Activated T-cell treated with anti-CD3 and anti-CD28 coated beads for 1 hour (primary cell): Measurements from ENCODE around the gene KRT80.

ENCODE experiments used
- DNase-seq: peaks from one replicate; pipeline ENCODE4 v3.0.0-alpha.2; 2020; ENCODE audit warnings: low read depth

Gene KRT80

DNA sequence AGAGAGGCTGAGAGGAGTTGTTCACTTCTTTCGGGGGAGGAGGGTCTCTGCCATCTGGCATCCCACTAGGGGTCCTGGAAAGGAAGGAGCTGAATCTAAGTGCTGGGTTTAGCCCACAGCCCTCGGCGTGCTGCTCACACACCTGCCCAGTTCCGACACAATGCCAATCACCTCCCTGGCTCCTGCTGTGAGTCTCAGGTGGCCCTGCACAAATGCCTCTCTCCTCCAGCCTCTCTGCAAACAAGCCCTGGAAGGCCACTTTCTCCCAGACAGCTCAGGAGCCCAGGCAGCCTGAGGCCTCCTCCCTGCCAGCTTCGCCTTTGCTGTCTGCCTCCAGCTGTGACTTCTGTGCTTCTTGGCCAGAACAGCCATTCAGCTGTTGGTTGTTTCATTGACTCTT lies 61.1 kb downstream of the KRT80 start:
- no peak for DNase-seq

DNA sequence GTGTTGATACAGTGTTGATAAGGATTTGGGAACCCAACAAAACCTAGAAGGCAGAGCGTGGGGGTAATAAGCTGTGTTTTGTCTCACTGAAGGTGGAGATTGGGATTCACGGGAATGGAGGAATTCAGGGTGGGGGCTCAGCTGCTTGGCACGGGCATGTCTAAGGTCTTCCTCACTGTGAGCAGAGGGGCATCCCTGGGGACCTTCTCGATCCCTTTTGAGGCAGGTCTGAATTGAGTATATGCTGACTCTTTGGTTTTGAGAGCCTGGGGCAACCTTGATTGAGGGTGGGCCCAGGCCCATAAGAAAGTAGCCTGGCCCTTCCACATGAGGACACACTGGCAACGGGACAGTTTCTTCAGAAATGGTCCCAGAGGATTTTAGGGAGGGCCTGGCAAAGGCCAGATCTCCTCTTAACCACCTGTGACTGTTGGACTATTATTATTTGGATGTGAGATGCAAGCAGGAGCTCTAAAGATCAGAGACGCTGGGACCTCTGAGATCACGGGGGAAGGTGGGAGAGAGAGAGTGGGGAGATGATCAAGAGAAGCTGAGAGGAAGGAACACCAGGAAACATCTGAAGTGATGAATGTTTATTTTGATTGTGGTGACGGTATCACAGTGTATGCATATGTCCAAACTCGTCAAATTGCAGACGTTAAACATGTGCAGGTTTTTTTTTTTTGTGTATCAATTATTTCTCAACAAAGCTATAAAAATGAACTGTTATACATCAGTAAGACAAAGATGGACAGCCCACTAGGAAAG lies 63.9 kb downstream of the KRT80 start:
- no peak for DNase-seq

DNA sequence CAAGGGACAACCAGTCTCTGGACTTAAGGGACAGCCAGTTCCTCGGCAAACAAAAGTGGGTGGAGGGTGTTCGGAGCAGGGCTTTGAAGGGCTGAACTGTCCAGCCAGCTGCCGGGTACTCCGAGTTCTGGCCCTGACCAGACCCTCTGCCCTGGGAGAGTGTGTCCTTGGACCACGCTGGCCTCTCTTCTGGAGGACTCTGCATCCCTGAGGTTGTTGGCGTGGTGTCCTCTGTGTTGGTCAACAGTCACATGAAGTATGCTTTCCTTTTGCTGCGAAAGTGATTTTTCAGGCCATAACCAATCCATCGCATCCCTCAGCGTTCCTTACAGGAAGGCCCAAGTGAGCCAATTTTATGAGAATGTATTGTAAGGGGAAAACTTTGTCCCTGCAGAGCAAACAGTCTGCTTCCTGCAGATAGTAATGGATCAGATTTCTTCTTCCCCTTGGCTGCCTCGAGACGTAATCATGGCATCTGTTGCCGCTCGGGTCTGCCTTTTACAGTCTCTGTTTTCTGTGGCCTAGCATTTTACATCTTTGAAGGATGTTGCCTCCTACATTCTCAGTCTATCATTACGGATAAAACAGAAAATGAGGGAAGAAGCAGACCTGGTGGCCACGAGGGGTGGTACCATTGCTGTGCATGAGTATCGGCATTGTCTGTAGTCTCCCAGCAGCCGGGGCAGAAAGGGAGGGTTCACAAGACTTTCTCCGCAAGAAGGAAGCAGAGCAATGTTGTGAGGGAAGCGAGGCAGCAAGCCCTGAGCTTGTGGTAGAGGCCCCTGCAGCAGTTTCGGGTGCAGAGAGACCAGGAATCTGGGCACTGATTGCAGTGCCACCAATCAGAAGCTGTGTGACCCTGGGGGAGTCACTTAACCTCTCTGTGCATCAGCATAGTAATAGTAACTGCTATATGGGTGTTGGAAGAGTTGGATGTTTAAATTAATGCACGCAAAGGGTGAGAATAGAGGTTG lies 64.9 kb downstream of the KRT80 start:
- DNase-seq = no peak

DNA sequence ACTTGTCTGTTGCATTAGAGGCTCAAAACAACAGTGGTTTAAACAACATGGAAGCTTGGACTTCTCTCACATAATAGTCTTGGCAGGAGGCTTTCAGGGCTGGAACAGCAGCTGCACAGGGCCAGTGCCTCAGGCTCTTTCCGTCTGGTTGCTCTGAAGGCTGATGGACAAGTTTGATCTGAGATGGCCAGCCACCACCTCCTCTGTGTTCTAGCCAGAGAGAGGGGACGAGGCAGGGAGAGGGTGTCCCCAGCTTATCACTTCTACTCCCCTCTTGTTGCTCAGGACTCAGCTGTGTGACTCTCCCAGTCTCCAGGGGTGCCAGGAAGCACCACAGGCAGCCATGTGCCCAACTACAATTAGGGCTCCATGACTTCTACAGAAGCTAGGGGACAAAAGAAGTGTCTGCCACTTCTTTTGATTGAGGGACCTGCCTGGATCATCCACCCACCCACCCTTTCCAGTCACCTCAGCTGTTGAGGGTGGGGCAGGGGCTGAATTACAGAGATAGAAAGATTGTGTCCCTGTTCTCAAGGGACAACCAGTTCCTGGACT lies 65.7 kb downstream of the KRT80 start:
- no peak for DNase-seq

DNA sequence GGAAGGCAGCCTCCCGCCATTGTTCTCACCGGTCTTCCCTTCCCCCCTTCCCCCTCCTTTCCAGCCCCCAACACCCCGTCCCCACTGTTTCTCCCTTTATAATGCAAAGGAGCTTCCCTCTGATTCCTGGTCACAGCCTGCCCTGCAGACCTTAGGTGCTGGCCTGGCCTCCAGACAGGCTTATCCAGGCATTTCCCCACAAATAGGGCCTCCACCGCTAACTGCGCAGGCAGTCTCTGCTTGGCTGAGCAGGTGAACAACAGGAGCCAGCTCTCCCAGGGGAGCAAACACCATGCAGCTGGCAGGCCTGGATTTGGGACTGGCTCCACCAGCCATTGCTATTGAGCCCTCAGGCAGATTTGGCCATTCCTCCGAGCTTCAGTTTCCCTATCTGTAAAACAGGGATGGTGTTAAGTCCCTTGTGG lies 66.3 kb downstream of the KRT80 start:
- DNase-seq = no peak

DNA sequence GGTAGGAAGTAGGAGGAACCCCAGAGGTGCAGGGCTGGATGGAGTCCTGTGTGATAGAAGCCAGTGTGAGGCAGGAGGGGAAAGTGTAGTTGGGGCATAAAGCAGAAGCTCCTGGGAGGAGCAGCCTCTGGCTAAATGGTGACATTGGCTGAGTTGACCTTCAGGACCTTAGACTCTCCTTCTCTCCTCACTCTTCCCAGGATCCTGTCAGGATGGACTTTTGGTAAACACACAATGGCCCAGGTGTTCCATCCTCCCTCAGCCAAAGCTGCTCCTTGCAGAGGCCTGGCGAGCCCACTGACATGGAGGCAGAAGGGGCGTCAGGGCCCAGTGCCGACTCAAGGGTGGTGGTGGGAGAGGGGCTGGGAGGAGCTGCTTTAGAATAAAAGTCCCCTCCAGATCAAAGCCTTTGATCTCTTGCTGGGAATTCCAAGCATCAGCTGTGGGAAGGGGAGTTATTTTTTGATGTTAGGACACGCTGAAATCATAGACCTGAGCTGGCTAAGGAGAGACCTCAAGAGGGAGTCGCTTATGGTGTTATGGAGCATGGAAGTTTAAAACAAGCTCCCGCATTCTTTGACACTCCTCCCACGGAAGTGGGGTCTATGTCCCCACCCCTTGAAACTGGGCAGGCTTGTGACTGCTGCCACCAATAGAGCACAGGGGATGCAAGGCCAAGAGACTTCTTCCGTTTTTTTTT lies 68.2 kb downstream of the KRT80 start:
- no peak for DNase-seq

DNA sequence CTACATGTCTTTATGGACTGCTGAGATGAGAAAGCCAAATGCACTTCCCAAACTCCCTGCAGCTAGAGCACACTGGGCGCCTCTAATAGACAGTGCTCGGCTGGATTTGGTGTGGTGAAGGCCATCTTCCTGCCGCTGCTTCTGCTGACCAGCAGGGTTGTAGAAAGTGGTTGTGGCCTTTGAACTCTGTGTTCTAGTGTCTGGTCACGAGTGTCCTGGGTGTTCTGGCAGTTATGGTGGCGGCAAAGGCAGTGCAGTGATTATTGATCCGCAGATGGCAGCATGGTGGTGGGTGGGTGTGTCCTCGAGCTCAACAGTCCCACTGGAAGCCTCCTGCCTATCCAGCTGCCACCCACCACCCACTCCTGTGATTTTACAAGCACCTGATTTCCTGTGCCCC lies 68.9 kb downstream of the KRT80 start:
- no peak for DNase-seq

DNA sequence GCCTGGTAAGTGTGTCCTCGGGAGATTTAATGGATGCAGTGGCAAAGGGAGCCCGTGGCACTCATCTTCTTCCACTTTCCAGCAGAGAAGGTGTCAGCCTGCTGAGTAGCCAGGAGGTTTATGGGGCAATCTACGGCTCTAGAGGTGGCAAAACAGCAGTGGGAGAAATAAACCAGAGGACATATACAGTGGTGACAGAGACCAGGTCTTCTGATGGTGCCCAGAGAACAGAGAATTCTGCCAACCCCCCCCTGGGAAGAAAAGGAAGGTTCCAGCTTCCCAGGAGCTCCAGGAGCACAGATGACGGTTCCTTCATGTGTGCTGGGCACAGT lies 69.3 kb downstream of the KRT80 start:
- no peak for DNase-seq

DNA sequence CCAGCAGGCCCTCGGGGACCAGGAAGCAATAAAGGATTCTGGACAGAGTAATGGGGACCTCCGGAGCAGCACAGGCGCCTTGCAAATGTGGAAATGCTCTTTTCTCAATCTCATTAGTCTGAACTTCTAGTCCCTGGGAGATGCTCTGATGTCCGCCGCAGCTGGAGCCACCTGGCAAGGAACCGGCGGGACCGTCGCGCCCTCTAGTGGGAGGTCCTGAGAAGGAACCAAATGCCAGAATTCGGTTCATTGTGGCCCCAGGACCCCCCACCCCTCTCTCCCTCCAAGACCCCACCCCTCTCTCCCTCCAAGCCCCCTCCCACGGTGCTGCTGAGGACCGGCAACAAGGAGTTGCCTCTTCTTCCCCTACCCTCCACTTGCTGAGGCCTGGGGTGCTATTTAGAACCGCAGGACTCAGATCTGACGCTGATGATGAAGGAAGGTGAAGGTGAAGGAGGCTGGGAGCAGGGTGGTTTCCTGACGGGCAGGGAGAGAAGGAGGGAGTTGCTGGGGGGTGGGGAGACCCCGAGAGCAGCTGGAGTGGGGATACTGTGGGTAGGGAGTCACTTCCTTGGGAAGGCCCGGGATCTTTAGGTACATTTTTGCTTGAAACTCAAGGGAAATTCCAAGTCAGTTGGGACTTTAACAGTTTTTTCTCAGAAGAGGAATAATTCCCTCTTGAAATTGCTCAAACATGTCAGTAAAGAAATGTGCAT lies 69.8 kb downstream of the KRT80 start:
- DNase-seq = peak; percentile 59

DNA sequence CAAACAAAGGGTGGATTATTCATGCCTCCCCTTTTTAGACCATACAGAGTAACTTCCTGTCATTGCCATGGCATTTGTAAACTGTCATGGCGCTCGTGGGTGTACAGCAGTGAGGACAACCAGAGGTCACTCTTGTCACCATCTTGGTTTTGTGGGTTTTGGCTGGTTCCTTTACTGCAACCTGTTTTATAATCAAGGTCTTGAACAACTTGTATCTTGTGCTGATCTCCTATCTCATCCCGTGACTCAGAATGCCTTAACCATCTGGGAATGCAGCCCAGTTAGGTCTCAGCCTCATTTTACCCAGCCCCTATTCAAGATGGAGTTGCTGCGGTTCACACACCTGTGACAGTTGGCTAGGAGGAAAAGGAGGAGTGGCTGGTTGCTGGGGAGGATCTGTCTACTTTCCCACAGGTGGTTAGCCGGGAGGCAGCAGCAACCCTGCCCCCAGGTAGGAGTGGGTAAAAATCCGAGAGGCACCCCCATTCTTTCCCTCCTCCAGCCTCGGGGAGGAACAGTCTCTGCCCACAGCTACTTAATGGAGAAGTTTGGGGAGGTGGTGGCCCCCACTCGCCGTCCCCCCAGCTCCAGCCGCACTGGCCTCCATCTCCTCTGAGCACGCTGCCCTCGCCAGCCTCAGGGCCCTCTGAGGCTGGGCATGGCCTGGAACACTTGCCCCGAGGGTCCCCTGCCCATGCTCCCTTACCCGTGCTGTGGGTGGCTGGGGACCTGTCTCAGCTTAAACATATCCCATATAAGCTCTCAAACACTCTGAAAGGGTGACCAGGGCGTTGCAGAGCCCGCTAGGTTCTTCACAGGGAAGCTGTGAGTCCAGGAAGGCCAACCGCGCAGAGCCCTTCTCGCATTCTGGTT lies 70.6 kb downstream of the KRT80 start:
- no peak for DNase-seq

DNA sequence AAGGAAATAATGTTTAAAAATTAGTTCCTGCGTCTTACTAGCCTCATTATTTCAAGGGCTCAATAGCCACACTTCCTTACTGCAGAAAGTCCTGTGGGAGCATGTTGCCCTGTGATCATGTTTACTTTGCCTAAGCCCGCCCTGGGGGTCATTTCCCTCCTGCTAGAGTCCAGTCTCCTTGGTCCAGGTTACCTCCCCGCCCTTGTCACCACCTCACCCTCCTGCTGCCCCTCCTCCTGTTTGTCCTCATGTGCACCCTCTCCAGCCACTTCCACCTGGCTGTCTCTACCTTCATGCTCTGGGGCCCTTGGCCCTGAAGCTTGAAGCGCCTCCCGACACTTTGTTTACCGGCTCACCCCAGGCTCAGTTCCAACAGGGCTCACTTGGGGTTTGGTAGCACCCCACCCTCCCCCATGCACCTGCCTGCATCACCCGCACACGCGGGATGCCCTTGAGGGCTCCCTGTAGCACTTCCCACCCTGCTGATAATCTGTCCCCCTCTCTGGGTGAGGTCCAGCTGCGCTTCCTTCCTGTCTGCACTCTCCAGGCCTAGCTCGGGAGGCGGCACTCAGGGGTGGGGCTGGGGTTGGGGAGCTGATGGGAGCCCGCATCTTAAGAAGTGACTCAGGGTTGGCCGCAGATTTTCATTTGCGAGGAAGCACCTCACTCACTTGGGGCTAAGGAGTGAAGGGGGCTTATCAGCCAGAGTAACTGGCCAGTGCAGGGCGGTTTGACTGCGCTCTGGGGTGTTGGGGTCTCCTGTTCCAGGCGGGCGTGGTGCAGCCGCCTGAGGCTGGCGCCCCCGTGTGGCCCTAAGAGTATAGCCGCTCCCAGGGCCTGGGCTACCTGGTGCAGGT lies 72.2 kb downstream of the KRT80 start:
- peak; percentile 16 for DNase-seq
